Tibial nerve (tissue), 4 donors: ENCODE data around the gene WWC2. TPM values are rescaled to one million over a fixed set of nuclear protein-coding genes. Genes with fewer than 3 reads are reported as not detected.
A peak's percentile ranks its signal among the peaks of the same experiment; 100 is the strongest.

Source experiments
- DNase-seq, 2 donors: peaks; one replicate each; pipeline ENCODE4 v3.0.0-alpha.2; 2019; ENCODE audit warnings: low spot score in 2 of 2
- H3K27ac ChIP-seq, 4 donors: fragments of 200-600 bp; sonication (generic) in 3 of 4; one replicate each; pipeline ENCODE4 v1.5.1; 2017 to 2019; ENCODE audit warnings: mild to moderate bottlenecking in 1 of 4
- H3K27me3 ChIP-seq, 2 donors: fragments of 200-600 bp; sonication (generic) in 1 of 2; one replicate each; pipeline versions ENCODE4 v1.5.1 to v1.6.0; 2017 to 2019
- H3K36me3 ChIP-seq, 3 donors: fragments of 200-600 bp; sonication (generic); one replicate each; pipeline ENCODE4 v1.5.1; 2018 to 2019
- H3K4me1 ChIP-seq, 4 donors: fragments of 200-600 bp; sonication (generic) in 3 of 4; one replicate each; pipeline ENCODE4 v1.5.1; 2017 to 2019
- H3K4me3 ChIP-seq, 4 donors: fragments of 200-600 bp; sonication (generic) in 3 of 4; one replicate each; pipeline ENCODE4 v1.5.1; 2017 to 2019; ENCODE audit warnings: mild to moderate bottlenecking in 1 of 4, moderate library complexity in 1 of 4
- H3K9me3 ChIP-seq, 4 donors: fragments of 200-600 bp; sonication (generic) in 3 of 4; one replicate each; pipeline ENCODE4 v1.5.1; 2017 to 2019
- CTCF ChIP-seq, 5 experiments: fragments of 200-600 bp in 3 of 5; fragments of 450-650 bp in 2 of 5; sonication (generic) in 3 of 5; IDR thresholded peaks; one replicate each; pipeline ENCODE4 v1.5.1; 2016 to 2019; ENCODE audit warnings: antibody characterized with exemption in 5 of 5, mild to moderate bottlenecking in 3 of 5, moderate library complexity in 2 of 5
- EP300 ChIP-seq, 2 donors: sonication (generic); formaldehyde crosslinking; IDR thresholded peaks; one replicate each; pipeline ENCODE4 v1.6.1; 2017; ENCODE audit warnings: antibody characterized with exemption in 2 of 2, mild to moderate bottlenecking in 1 of 2
- POLR2A ChIP-seq, 2 donors: fragments of 450-650 bp; IDR thresholded peaks; one replicate each; pipeline ENCODE4 v1.6.1; 2017; ENCODE audit warnings: antibody characterized with exemption in 2 of 2, mild to moderate bottlenecking in 2 of 2, moderate library complexity in 2 of 2
- WGBS, 2 donors: methylation state at CpG; one replicate each; pipeline ENCODE4 v1.1.5; 2018; 5-methylcytosine and 5-hydroxymethylcytosine counted together
- total RNA-seq, 4 donors: library from RNA; depleted of rRNA; stranded (reverse); fragments of >200 nt; gene quantifications; one replicate each; pipeline ENCODE4 v1.1.0, GENCODE V29; 2016

WWC2 gene
- total RNA-seq, 4 donors from 2014 or later: 38.2 to 60.9 (median 42.9) TPM

- Histone ChIP-seq H3K36me3 (peaks cover 0 to 49% (median 0%) of the 10 kb centered on the region in 3 donors), H3K9me3 (no peaks in the 10 kb centered on the region), H3K4me3 (no peak overlapping the region), H3K27ac (peak overlapping the region in 1 of 4 donors; percentile 8), H3K27me3 (no peaks in the 10 kb centered on the region), H3K4me1 (peaks cover 0 to 14% (median 0%) of the 10 kb centered on the region in 4 donors)
- no peak for DNase-seq
- TF ChIP-seq POLR2A (IDR thresholded peaks at IDR 0.05) (no peak), EP300 (IDR thresholded peaks at IDR 0.05) (no peak), CTCF (IDR thresholded peaks at IDR 0.05) (no peak)
- WGBS, 2 donors: 55 to 73% methylated on average over 6 of the region's 6 CpGs
Measured at GRCh38 chr4:183256343-183256742, 157.3 kb downstream of the WWC2 start.

DNA sequence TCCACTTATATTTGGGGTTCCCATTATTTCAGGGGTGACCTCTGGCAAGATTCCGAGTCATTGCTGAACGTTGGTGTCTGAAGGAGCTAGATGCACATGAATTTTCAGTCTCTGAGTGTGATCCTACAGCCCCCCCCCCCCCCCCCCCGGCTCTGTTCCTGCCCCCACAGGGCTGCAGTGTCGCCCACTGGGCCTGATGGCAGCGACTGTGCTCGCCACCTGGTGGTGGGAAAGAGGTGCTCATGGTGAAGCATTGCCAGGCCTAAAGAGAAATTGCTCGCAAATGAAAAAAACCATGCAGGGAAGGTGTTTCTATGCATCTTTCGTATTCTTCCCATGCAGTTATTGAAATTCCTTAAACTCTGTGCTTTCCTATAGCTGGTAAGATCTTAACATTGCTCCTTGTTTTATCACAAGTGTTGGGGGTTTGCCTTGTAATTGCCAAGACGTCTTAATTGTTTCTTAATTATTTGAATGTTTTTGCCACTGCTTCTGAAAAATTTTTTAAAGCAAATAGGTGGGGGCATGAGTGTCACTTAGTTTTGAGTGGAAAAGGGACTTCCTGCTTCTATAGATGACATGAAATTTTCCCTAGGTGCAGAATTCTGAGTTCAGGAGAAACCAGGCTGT lies 157.8 kb downstream of the WWC2 start:
- TF ChIP-seq CTCF (IDR thresholded peaks at IDR 0.05): peak; percentile 60 to 83 (median 74)
- TF ChIP-seq EP300 (IDR thresholded peaks at IDR 0.05): no peak
- TF ChIP-seq POLR2A (IDR thresholded peaks at IDR 0.05): no peak

DNA sequence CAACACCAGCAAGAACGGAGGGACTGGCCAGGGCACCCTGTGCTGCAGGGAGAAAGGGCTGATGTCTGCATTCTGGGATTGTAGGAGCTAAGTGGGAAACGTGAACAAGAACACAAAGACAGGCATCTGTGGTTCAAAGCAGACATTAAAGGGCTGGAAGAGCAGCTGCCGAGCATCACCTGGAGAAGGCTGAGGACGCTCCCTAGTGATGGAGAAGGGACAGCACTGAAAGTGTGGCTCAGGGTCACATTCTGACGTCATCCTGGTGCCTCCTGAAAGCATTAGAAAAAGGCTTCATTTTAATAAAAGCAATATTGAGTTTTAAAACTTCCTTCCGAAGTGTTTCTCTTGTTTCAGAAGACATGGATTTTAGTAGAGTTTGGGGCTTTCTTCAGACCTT lies 158.8 kb downstream of the WWC2 start:
- Histone ChIP-seq H3K4me3 (no peak overlapping the region), H3K9me3 (no peaks in the 10 kb centered on the region), H3K27me3 (no peaks in the 10 kb centered on the region), H3K4me1 (peaks cover 0 to 26% (median 0%) of the 10 kb centered on the region in 4 donors), H3K36me3 (peaks cover 0 to 37% (median 0%) of the 10 kb centered on the region in 3 donors), H3K27ac (no peak overlapping the region)
- DNase-seq: no peak
- TF ChIP-seq CTCF (IDR thresholded peaks at IDR 0.05): no peak
- TF ChIP-seq POLR2A (IDR thresholded peaks at IDR 0.05): no peak
- TF ChIP-seq EP300 (IDR thresholded peaks at IDR 0.05): no peak
- 90 to 93% methylated on average over 6 of the region's 6 CpGs for WGBS, 2 donors

More for the DNA sequence above, 157.8 kb downstream of the WWC2 start:
- Histone ChIP-seq H3K9me3 (no peaks in the 10 kb centered on the region), H3K27ac (peak overlapping the region in 1 of 4 donors; percentile 8), H3K36me3 (peaks cover 0 to 45% (median 0%) of the 10 kb centered on the region in 3 donors), H3K27me3 (no peaks in the 10 kb centered on the region), H3K4me3 (no peak overlapping the region), H3K4me1 (peaks cover 0 to 18% (median 0%) of the 10 kb centered on the region in 4 donors)
- WGBS, 2 donors: 38 to 40% methylated on average over 8 to 9 of the region's 9 CpGs
- peak in 1 of 2 donors; percentile 49 for DNase-seq

DNA sequence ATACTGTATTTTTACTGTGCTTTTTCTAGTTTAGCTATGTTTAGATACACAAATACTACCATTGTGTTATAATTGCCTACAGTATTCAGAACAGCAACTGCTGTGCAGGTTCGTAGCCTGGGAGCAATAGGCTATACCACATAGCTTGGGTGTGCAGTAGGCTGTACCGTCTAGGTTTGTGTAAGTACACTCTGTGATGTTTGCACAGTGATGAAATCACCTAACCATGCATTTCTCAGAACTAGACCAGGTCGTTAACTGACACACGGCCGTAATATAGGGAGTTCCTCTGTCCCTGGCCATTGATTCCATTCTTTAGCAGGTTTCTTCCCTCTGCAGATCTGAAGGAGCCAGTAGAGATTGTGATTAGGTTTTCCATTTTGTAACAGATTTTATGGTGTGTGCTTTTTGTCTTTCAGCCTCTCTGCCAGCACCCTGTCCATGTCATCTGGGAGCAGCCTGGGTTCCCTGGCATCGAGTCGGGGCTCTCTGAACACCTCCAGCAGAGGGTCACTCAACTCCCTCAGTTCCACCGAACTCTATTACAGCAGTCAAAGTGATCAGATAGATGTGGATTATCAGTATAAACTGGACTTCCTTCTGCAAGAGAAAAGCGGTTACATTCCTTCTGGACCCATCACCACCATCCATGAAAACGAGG lies 161.6 kb downstream of the WWC2 start:
- peaks cover 0 to 30% (median 0%) of the 10 kb centered on the region in 3 donors for H3K36me3 ChIP-seq
- H3K4me1 ChIP-seq: peaks cover 0 to 26% (median 0%) of the 10 kb centered on the region in 4 donors
- no peak overlapping the region for H3K4me3 ChIP-seq
- H3K27ac ChIP-seq: no peak overlapping the region
- H3K9me3 ChIP-seq: no peaks in the 10 kb centered on the region
- WGBS, 2 donors: 90 to 92% methylated on average over 10 of the region's 10 CpGs
- no peak for DNase-seq
- no peak for TF ChIP-seq CTCF (IDR thresholded peaks at IDR 0.05)
- no peak for TF ChIP-seq EP300 (IDR thresholded peaks at IDR 0.05)
- no peak for TF ChIP-seq POLR2A (IDR thresholded peaks at IDR 0.05)
- H3K27me3 ChIP-seq: no peaks in the 10 kb centered on the region
